AG09309 (cell line): ENCODE data around the gene RNF126.
A peak's percentile ranks its signal among the peaks of the same experiment; 100 is the strongest.
"Not testable (repeated sequence)": the region's sequence is repeated elsewhere in the genome, so short reads cannot be mapped to it uniquely, and the experiment has no call there.

Source experiments
- DNase-seq: peaks from one replicate; pipeline ENCODE4 v3.0.0-alpha.2; 2010; ENCODE audit warnings: low read depth
- H3K4me3 ChIP-seq: 2 replicates; pipeline ENCODE4 v1.5.1; 2011; ENCODE audit warnings: mild to moderate bottlenecking, low read depth, low read length, moderate library complexity; ENCODE audit not compliant: control insufficient read depth
- TF ChIP-seq, protein P1 (sequence below): IDR thresholded peaks from 2 replicates; pipeline ENCODE4 v1.5.1; 2011; ENCODE audit warnings: mild to moderate bottlenecking, low read depth, low read length, inconsistent platforms; ENCODE audit not compliant: insufficient read depth, control insufficient read depth; ENCODE audit errors: missing control alignments

Gene RNF126

DNA sequence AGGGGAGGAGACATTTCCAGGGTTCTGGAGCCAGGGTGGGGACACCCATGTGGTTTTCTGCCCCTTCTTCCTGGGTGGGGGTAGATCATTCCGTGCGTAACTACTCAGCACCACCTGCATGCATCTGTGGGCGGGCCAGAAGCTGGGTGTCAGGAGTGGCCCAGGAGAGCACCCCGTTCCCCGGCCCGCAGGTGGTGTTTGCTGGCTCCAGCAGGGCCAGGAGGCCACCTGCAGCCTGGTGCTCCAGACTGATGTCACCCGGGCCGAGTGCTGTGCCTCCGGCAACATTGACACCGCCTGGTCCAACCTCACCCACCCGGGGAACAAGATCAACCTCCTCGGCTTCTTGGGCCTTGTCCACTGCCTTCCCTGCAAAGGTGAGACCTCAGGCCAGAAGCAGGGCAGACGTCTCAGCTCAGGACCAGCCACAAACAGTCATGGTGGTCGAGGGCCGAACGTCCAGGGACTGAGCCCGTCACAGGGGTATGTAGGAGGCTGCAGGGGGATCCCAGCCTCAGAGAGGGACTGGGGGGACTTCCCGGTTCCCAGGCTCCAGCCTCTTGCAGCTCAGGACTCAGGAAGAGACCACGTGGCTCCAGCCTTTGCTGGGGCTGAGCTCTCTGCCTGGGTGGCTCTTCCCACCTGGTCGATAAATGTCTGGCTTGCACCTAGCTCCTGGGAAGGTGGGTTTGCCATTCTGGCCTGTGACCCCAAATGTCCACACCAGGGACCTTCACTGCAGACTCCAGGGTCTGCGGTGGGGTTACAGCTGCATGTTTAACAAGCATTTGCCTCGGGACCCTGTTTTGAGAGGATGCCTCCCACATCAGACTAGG, 14.8 kb upstream of the RNF126 start:
- peak overlapping the region; percentile 80 for H3K4me3 ChIP-seq
- no peak for DNase-seq
- TF ChIP-seq, protein P1, sequence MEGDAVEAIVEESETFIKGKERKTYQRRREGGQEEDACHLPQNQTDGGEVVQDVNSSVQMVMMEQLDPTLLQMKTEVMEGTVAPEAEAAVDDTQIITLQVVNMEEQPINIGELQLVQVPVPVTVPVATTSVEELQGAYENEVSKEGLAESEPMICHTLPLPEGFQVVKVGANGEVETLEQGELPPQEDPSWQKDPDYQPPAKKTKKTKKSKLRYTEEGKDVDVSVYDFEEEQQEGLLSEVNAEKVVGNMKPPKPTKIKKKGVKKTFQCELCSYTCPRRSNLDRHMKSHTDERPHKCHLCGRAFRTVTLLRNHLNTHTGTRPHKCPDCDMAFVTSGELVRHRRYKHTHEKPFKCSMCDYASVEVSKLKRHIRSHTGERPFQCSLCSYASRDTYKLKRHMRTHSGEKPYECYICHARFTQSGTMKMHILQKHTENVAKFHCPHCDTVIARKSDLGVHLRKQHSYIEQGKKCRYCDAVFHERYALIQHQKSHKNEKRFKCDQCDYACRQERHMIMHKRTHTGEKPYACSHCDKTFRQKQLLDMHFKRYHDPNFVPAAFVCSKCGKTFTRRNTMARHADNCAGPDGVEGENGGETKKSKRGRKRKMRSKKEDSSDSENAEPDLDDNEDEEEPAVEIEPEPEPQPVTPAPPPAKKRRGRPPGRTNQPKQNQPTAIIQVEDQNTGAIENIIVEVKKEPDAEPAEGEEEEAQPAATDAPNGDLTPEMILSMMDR: no peak

DNA sequence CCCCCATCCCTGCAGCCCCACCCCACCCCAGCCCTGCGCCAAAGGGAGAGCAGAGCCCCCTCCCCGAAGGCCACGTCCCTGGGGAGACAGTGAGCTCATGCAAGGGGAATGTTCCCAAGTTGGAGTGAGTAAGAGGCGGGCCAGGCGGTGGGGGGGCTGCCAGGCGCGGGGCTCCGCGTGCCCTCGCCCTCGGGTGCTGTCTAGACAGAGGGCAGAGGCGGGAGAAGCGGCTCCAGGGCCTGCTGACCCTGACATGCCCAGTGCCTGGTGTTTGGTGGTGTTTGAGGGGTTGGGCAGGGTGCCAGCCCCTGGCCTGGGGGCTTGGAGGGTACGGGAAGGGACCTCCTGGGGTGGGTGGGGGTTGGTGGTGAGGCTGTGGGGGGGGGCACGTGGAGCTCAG, 14.2 kb upstream of the RNF126 start:
- TF ChIP-seq, protein P1: no peak
- DNase-seq: peak; percentile 25
- H3K4me3 ChIP-seq: peak overlapping the region; percentile 80

DNA sequence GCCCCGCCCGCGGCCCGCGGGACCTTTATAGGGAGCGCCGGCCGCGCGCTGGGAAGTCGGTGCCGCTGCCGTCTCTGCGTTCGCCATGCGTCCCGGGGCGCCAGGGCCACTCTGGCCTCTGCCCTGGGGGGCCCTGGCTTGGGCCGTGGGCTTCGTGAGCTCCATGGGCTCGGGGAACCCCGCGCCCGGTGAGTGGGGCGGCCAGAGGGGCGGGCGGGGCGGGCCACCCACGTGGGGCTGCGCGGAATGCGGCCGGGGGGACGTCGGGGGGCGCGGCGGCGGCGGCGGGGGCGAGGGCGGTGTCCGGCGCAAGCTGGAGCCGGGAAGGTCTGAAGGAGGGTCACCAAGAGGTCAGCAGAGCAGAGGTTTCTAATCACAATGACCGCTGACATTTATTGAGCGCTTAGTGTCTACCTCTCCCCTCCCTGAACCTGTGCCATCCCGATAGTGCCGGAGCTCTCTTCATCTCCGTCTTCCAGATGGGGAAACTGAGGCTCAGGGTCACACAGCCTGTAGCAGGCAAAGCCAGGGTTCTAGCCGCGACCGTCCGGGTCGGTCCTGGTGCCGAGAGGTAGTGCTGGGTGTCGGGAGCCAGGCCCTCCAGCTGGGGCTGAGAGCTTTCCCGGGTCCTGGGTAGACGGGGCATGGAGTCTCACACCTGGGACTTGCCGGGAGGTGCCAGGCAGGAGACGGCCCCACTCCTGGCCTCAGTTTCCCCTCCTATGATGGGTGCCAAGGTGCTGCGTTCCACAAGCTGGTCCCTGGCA, 13.5 kb upstream of the RNF126 start, which contains the start of gene FSTL3:
FSTL3 (plus strand) TSS at position 54 of the 767 bp plus-strand sequence; CDS start at position 86, 32 bp downstream.
- TF ChIP-seq, protein P1: no peak
- no peak for DNase-seq
- H3K4me3 ChIP-seq: peak within 1 kb of the TSS; percentile 80

DNA sequence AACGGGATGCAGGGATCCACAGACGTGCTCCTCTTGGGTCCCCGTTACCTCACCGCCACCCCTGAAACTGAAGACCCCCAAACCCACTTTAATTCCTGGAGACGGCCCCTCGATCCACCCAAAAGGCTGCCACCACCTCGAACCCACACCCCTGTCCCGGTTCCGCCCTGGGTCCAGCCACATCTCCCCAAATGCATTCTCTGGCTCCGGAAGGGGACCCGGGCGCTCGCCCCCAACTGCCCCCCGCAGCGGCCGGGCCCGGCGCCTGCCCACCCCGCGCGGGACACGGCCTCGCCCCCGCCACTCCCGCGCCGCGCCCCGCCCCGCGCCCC, 13.0 kb upstream of the RNF126 start:
- H3K4me3 ChIP-seq: peak overlapping the region; percentile 80
- TF ChIP-seq, protein P1: no peak

DNA sequence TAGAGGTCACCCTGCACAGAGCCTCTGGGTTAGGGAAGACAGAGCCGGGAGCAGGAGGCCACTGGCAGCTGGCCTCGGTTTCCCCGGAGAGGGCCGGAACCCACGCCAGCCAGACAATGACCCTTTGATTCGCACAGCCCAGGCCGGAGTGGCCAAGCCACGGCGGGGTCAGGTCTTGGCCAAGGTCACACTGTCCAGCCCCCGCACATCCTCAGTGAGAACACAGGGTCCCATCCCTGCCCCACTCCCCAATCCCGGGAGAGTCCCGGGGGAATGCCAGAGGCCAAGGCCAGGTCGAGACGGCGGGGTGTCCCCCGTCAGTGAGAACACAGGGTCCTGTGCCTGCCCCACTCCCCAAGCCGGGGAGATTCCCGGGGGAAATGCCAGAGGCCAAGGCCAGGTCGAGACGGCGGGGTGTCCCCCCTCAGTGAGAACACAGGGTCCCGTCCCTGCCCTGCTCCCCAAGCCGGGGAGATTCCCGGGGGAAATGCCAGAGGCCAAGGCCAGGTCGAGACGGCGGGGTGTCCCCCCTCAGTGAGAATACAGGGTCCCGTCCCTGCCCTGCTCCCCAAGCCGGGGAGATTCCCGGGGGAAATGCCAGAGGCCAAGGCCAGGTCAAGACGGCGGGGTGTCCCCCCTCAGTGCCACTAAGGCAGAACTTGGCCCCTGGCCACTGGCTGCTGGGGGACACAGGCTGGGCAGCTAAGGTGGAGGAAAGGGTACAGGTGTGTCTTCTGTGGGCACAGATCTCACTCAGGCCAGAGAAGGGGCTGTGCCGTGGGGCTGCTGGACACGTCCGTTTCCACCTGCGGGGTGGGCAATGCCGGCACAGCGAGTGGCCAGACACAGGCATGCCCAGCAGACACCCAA, 11.5 kb upstream of the RNF126 start:
- TF ChIP-seq, protein P1: no peak
- no peak overlapping the region for H3K4me3 ChIP-seq
- no peak for DNase-seq

More for the DNA sequence above, 13.0 kb upstream of the RNF126 start:
- no peak for DNase-seq

DNA sequence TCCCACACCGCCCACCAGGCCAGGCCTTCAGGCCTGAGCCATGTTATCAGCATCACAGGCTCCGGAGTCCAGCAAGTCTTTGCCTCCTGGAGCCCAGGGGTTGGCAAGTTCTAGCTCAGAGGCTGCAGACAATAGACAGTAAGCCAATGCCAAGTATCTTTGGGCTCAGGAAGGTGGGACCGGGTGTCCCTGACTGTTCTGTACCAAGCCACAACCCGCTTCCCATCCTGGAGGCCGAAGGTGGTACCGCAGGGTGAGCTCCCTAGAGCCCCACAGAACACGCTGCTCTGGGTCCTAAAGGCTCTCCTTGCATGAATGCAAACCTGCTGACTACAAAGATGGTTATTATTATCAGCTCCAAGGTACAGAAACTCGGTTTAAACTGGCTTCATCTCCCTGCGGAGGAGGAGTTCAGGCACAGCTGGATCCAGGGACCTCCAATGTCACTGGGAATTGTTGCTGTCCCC, 7.6 kb upstream of the RNF126 start:
- no peak for DNase-seq
- no peak overlapping the region for H3K4me3 ChIP-seq
- TF ChIP-seq, protein P1: no peak

DNA sequence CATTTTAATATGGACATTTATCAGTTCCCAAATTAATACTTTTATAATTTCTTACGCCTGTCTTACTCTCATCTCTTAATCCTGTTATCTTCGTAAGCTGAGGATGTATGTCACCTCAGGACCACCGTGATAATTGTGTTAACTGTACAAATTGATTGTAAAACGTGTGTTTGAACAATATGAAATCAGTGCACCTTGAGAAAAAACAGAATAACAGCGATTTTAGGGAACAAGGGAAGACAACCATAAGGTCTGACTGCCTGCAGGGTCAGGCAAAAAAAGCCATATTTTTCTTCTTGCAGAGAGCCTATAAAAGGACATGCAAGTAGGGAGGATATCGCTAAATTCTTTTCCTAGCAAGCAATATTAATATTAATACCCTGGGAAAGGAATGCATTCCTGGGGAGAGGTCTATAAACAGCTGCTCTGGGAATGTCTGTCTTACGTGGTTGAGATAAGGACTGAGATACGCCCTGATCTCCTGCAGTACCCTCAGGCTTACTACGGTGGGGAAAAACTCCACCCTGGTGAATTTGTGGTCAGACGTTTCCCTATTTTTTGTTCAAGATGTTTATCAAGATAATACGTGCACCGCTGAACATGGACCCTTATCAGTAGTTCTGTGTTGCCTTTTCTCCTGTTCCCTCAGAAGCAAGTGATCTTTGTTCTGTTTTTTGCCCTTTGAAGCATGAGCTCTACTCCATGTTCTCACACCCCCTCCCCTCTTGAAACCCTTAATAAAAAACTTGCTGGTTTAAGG, 5.8 kb upstream of the RNF126 start:
- H3K4me3 ChIP-seq, DNase-seq: not testable (repeated sequence)

DNA sequence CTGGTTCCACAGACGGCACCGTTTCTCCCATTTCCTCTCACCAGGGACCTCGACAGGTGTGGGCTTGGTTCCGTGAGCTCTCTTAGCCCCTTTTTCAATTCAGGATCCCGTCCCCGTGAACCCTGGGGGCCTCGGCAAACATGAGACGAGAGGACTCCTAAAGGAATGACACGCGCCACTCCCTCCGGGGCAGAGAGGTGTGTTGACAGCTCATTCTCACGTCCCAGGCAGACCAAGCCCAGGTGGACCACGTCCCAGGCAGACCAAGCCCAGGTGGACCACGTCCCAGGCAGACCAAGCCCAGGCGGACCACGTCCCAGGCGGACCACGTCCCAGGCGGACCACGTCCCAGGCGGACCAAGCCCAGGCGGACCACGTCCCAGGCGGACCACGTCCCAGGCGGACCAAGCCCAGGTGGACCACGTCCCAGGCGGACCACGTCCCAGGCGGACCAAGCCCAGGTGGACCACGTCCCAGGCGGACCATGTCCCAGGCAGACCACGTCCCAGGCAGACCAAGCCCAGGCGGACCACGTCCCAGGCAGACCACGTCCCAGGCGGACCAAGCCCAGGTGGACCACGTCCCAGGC, 4.1 kb upstream of the RNF126 start:
- not testable (repeated sequence) for H3K4me3 ChIP-seq, DNase-seq
